Activated B cell treated with CpG ODN at 0.5 μM for 24 hours (primary cell): ENCODE measurements around the gene NEDD9. TPM values are rescaled to one million over a fixed set of nuclear protein-coding genes. Genes with fewer than 3 reads are reported as not detected.

Experiments
- ATAC-seq: fragments of 200-7000 bp; cut with Tn5 transposase; one replicate; pipeline ENCODE4 v1.10.0; 2021; ENCODE audit warnings: low read depth, mild to moderate bottlenecking, moderate library complexity
- CTCF ChIA-PET: fragments of 350-600 bp; sonication (Branson Sonifier 250); formaldehyde crosslinking; loops from one replicate; lab custom pipeline; 2021; ENCODE audit warnings: antibody characterized with exemption; lab: Charles Lee
- POLR2A ChIA-PET: fragments of 350-600 bp; sonication (Branson Sonifier 250); formaldehyde crosslinking; loops from one replicate; lab custom pipeline; 2021; ENCODE audit warnings: antibody characterized with exemption; lab: Charles Lee
- DNase-seq: peaks from one replicate; pipeline ENCODE4 v3.0.0; 2022
- H3K27ac Mint-ChIP-seq: one replicate; pipeline ENCODE4 v1.8.0; 2020; ENCODE audit warnings: mixed read lengths
- H3K27me3 Mint-ChIP-seq: one replicate; pipeline ENCODE4 v1.8.0; 2021; ENCODE audit warnings: mixed read lengths
- H3K36me3 Mint-ChIP-seq: one replicate; pipeline ENCODE4 v1.8.0; 2021; ENCODE audit warnings: low read depth, mixed read lengths
- H3K4me1 Mint-ChIP-seq: one replicate; pipeline ENCODE4 v1.8.0; 2021; ENCODE audit warnings: mixed read lengths
- H3K4me3 Mint-ChIP-seq: one replicate; pipeline ENCODE4 v1.8.0; 2020; ENCODE audit warnings: mild to moderate bottlenecking, mixed read lengths
- H3K9me3 Mint-ChIP-seq: one replicate; pipeline ENCODE4 v1.8.0; 2020; ENCODE audit warnings: mixed read lengths
- intact Hi-C: fragments of 100-400 bp; cut with micrococcal nuclease; formaldehyde crosslinking; loops from one replicate; pipeline ENCODE4 v1.15.1; 2024
- total RNA-seq: library from RNA; stranded (reverse); gene quantifications from 2 replicates; pipeline ENCODE4 v1.2.3, GENCODE V29; 2022
- TF ChIP-seq, protein P1 (sequence below): fragments of 200-600 bp; IDR thresholded peaks from one replicate; pipeline ENCODE4 v1.8.0; 2022; ENCODE audit warnings: antibody characterized with exemption, mild to moderate bottlenecking

The NEDD9 gene, protein sequence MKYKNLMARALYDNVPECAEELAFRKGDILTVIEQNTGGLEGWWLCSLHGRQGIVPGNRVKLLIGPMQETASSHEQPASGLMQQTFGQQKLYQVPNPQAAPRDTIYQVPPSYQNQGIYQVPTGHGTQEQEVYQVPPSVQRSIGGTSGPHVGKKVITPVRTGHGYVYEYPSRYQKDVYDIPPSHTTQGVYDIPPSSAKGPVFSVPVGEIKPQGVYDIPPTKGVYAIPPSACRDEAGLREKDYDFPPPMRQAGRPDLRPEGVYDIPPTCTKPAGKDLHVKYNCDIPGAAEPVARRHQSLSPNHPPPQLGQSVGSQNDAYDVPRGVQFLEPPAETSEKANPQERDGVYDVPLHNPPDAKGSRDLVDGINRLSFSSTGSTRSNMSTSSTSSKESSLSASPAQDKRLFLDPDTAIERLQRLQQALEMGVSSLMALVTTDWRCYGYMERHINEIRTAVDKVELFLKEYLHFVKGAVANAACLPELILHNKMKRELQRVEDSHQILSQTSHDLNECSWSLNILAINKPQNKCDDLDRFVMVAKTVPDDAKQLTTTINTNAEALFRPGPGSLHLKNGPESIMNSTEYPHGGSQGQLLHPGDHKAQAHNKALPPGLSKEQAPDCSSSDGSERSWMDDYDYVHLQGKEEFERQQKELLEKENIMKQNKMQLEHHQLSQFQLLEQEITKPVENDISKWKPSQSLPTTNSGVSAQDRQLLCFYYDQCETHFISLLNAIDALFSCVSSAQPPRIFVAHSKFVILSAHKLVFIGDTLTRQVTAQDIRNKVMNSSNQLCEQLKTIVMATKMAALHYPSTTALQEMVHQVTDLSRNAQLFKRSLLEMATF
- 57.4 and 61.9 TPM in 2 replicates for total RNA-seq

DNA sequence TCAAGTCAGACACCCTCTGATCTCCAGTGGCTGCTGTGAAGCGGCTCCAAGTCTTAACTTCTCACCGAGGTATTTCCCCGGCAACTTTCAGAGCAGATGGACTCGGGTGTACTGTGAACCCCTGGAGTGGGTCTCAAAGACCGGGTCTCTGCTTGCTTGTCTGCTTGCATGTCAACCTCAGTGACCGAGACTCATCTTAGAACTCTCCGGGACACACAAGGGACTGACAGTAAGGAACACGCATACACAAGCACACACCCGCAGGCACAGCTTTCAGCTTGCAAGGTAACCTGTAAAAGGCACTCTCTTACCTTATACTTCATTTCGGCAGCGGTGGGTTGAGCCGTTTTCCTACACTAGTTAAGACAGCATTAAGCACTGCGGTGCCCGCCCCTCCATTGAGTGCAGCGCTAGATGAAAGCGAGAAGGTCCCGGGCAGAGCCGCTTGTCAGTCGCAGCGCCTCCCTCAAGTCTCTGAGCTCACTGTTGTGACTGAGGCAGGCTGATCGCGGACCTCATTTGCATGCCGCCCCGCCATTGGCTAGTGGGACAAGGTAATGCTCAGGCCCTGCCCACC is at the start of gene NEDD9:
TSS of gene NEDD9 (minus strand) at position 476 of the 577 bp plus-strand sequence. CDS start at position 323, 153 bp downstream.
- ATAC-seq, result peak; percentile 99
- peaks cover 10% of the 10 kb centered on the region for H3K36me3 Mint-ChIP-seq
- intact Hi-C loops, result loop anchor here (1.0 to 10.0 kb wide), 9 partner anchors 45 to 397 kb away; partner anchors contain the start of genes MAK and TMEM170B
- POLR2A ChIA-PET, result interaction anchor here (0.9 to 2.5 kb wide), 9 partner anchors 10 to 260 kb away, joined by 3 to 13 read pairs (median 4); no protein-coding TSS in a partner anchor
- TF ChIP-seq, protein P1, sequence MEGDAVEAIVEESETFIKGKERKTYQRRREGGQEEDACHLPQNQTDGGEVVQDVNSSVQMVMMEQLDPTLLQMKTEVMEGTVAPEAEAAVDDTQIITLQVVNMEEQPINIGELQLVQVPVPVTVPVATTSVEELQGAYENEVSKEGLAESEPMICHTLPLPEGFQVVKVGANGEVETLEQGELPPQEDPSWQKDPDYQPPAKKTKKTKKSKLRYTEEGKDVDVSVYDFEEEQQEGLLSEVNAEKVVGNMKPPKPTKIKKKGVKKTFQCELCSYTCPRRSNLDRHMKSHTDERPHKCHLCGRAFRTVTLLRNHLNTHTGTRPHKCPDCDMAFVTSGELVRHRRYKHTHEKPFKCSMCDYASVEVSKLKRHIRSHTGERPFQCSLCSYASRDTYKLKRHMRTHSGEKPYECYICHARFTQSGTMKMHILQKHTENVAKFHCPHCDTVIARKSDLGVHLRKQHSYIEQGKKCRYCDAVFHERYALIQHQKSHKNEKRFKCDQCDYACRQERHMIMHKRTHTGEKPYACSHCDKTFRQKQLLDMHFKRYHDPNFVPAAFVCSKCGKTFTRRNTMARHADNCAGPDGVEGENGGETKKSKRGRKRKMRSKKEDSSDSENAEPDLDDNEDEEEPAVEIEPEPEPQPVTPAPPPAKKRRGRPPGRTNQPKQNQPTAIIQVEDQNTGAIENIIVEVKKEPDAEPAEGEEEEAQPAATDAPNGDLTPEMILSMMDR, result no peak
- no peaks in the 10 kb centered on the region for H3K27me3 Mint-ChIP-seq
- peak within 1 kb of the TSS; percentile 95 for H3K4me3 Mint-ChIP-seq
- CTCF ChIA-PET, result interaction anchor here (1.0 to 1.2 kb wide), 2 partner anchors 263 to 264 kb away, joined by 4 read pairs; no protein-coding TSS in a partner anchor
- peak within 1 kb of the TSS; percentile 94 for H3K27ac Mint-ChIP-seq
- peak; percentile 79 for DNase-seq
- H3K9me3 Mint-ChIP-seq, result no peaks in the 10 kb centered on the region
- peaks cover 51% of the 10 kb centered on the region for H3K4me1 Mint-ChIP-seq

DNA sequence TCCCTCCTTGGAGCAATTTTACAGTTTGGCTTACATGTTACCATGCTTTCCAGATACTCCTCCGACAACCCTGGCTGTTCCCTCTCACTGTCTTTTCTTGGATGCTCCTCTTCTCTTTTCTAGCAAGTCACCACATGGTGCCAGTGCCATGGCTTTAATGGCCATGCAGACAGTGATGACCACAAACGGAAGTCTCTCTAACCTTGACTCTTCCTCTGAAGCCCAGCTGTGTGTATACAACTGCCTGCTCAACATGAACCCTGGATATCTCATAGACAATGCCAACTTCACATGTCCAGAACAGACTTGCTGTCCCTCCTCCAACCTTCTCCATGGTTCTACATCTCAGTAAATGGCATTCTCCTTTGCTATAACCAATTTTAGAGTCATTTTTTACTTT is 49.8 kb upstream of the NEDD9 start:
- CTCF ChIA-PET, result no interaction called here
- intact Hi-C loops, result no loop called here

DNA sequence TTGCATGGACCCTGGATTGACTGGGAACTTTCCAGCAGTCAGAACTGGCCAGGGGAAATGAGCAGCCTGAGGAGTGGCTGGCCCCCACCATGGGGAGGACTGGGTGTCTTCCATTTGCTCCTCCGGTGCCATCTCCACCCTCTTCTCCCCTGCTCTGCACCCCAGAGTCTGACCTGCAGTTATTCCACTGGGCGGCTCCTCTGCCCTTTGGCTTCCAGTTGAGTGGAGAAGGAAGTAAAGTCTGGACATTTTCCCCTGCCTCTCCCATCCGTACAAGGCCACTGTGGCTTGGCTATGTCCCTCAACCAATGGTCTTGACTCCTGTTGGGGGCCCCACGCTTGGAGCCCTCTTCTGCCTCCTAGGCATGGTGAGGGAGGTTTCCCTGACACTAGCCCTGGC is 47.9 kb upstream of the NEDD9 start:
- Mint-ChIP-seq H3K27ac (peak overlapping the region; percentile 62), H3K4me3 (no peak overlapping the region), H3K36me3 (peaks cover 35% of the 10 kb centered on the region), H3K27me3 (no peaks in the 10 kb centered on the region), H3K4me1 (peaks cover 36% of the 10 kb centered on the region), H3K9me3 (no peaks in the 10 kb centered on the region)
- DNase-seq, result no peak
- POLR2A ChIA-PET, result interaction anchor here (1.0 kb wide), 1 partner anchor 178 kb away, joined by 3 read pairs; no protein-coding TSS in a partner anchor
- no peak for ATAC-seq
- intact Hi-C loops, result no loop called here
- TF ChIP-seq, protein P1, result no peak
- CTCF ChIA-PET, result no interaction called here

More for the DNA sequence above, 49.8 kb upstream of the NEDD9 start:
- no peak overlapping the region for H3K27ac Mint-ChIP-seq
- ATAC-seq (no peak), DNase-seq (no peak)
- no peak overlapping the region for H3K4me3 Mint-ChIP-seq
- H3K4me1 Mint-ChIP-seq, result peaks cover 17% of the 10 kb centered on the region
- H3K36me3 Mint-ChIP-seq, result peaks cover 45% of the 10 kb centered on the region
- H3K27me3 Mint-ChIP-seq, result no peaks in the 10 kb centered on the region
- TF ChIP-seq, protein P1, result no peak
- H3K9me3 Mint-ChIP-seq, result no peaks in the 10 kb centered on the region
- POLR2A ChIA-PET, result interaction anchor here (1.4 kb wide), 1 partner anchor 100 kb away, joined by 3 read pairs; no protein-coding TSS in a partner anchor

DNA sequence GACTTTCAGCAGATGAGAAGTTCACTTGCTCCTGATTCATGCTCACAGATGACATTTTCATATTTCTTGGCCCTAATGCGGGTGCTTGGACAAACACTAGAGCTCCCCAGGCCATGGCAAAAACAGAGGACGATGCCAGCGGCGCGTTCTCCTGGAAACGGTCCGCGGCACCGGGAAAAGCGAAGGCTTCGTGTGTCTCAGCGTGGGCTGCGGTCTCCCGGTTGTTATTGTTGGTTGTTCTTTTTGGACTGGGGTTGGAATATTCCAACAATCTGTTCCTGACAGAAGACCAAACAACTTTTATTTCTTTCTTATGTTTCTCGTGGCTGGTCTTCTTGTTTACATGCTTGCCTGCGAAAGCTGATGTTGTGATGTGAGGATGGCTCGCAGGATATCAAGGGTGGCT is 46.8 kb upstream of the NEDD9 start:
- H3K4me3 Mint-ChIP-seq, result no peak overlapping the region
- DNase-seq (no peak), ATAC-seq (no peak)
- peaks cover 34% of the 10 kb centered on the region for H3K36me3 Mint-ChIP-seq
- TF ChIP-seq, protein P1, result no peak
- ChIA-PET CTCF (interaction anchor here (0.6 kb wide), 1 partner anchor 32 kb away, joined by 3 read pairs; no protein-coding TSS in a partner anchor), POLR2A (interaction anchor here (0.5 to 1.0 kb wide), 2 partner anchors 9 to 179 kb away, joined by 3 to 4 read pairs; no protein-coding TSS in a partner anchor)
- peak overlapping the region; percentile 36 for H3K27ac Mint-ChIP-seq
- intact Hi-C loops, result loop anchor here (5.0 kb wide), 2 partner anchors 33 to 187 kb away; partner anchors contain the start of gene SMIM13
- H3K4me1 Mint-ChIP-seq, result peaks cover 45% of the 10 kb centered on the region
- H3K27me3 Mint-ChIP-seq, result no peaks in the 10 kb centered on the region
- no peaks in the 10 kb centered on the region for H3K9me3 Mint-ChIP-seq
